ENCODE results near the gene PTPRN2.
A peak's percentile ranks its signal among the peaks of the same experiment; 100 is the strongest.

GRCh38 chr7:158616050-158616449 lies 28.4 kb upstream of the PTPRN2 start:
- TF ChIP-seq TARDBP (IDR thresholded peaks at IDR 0.05) = no peak
- TF ChIP-seq ARNT (IDR thresholded peaks at IDR 0.05) = no peak
- no peak for TF ChIP-seq SP1 (IDR thresholded peaks at IDR 0.05)
- no peak for TF ChIP-seq ELF4 (IDR thresholded peaks at IDR 0.05)
- TF ChIP-seq, protein P1, sequence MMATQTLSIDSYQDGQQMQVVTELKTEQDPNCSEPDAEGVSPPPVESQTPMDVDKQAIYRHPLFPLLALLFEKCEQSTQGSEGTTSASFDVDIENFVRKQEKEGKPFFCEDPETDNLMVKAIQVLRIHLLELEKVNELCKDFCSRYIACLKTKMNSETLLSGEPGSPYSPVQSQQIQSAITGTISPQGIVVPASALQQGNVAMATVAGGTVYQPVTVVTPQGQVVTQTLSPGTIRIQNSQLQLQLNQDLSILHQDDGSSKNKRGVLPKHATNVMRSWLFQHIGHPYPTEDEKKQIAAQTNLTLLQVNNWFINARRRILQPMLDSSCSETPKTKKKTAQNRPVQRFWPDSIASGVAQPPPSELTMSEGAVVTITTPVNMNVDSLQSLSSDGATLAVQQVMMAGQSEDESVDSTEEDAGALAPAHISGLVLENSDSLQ (IDR thresholded peaks at IDR 0.05) = peak; percentile 95
- no peak for TF ChIP-seq ZNF384 (IDR thresholded peaks at IDR 0.05)
- TF ChIP-seq FOXM1 (IDR thresholded peaks at IDR 0.05; ENCODE audit: borderline replicate concordance) = no peak
- no peak for TF ChIP-seq L3MBTL2 (conservative IDR thresholded peaks at IDR 0.05)
- TF ChIP-seq NFRKB (IDR thresholded peaks at IDR 0.05) = no peak
- no peak for TF ChIP-seq SUZ12 (IDR thresholded peaks at IDR 0.05)
